GM19463 (cell line): ENCODE measurements around the gene SKIDA1.
"Not testable (repeated sequence)": the region's sequence is repeated elsewhere in the genome, so short reads cannot be mapped to it uniquely, and the experiment has no call there.

Experiments used
- ATAC-seq: cut with Tn5 transposase; IDR thresholded peaks from one replicate; pipeline ENCODE4 v1.9.1; 2021; ENCODE audit warnings: mild to moderate bottlenecking, moderate library complexity; ENCODE audit not compliant: unreplicated experiment

Gene SKIDA1

DNA sequence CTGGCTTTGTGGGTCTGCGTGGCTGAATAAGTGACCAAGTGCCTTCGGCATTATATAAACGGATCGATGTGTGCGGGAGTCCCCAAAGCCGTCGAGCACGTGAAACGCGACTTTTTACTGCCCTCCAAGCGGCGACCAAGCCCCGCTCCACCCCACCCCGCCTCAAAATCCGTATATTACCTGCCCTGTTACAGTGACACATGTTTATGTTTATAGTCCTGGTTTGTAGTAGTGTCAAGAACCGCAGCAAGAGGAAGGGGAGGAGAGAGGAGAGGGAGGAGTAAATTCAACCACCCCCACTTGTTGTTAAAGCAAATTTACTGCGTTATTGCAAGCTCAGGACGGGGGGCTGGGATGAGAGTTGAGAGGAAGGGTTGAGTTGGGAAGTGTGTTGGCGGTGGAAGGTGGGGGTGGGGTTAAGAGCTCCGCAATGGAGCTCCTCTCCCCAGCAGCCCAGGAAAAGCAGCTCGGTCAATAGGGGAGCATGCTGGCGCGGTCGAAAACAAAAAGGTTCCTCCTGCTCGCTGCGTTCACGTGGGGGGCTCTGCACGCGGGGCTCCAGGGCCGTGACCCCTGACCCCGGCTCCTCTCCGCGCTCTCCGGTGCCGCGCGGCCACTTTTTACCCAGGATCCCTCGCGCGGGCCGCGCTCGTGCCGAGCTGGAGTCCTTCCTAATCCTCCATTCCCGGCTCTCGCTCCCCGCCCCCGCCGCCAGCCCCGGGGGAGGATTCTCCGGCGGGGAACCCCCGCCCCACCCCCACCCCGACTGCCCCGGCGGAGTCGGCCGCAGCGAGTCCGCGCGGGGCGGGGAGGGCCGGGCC is at the start of gene SKIDA1:
Gene SKIDA1 (minus strand): TSS at position 316 of the 821 bp plus-strand sequence. CDS start 7,860 bp downstream, outside the sequence.
- ATAC-seq, result peak; percentile 49

DNA sequence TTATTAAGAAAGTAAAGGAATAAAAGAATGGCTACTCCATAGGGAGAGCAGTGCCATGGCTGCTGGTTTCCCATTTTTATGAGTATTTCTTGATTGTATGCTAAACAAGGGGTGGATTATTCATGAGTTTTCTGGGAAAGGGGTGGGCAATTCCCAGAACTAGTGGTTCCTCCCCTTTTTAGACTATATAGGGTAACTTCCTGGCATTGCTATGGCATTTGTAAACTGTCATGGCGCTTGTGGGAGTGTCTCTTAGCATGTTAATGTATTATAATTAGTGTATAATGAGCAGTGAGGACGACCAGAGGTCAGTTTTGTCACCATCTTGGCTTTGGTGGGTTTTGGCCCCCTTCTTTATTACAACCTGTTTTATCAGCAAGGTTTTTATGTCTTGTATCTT is 49.0 kb upstream of the SKIDA1 start:
- ATAC-seq, result not testable (repeated sequence)

DNA sequence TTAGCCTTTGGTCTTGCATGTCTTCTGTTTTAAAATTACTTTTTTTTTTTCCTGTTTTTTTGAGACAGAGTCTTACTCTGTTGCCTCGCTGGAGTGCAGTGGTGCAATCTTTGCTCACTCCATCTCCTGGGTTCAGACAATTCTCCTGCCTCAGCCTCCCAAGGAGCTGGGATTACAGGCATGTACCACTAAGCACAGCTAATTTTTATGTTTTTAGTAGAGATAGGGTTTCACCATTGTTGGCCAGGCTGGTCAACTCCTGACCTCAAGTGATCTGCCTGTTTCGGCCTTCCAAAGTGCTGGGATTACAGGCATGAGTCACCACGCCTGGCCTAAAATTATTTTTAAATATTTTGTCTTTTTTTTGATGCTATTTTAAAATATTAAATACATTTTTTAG is 47.1 kb upstream of the SKIDA1 start:
- no peak for ATAC-seq

DNA sequence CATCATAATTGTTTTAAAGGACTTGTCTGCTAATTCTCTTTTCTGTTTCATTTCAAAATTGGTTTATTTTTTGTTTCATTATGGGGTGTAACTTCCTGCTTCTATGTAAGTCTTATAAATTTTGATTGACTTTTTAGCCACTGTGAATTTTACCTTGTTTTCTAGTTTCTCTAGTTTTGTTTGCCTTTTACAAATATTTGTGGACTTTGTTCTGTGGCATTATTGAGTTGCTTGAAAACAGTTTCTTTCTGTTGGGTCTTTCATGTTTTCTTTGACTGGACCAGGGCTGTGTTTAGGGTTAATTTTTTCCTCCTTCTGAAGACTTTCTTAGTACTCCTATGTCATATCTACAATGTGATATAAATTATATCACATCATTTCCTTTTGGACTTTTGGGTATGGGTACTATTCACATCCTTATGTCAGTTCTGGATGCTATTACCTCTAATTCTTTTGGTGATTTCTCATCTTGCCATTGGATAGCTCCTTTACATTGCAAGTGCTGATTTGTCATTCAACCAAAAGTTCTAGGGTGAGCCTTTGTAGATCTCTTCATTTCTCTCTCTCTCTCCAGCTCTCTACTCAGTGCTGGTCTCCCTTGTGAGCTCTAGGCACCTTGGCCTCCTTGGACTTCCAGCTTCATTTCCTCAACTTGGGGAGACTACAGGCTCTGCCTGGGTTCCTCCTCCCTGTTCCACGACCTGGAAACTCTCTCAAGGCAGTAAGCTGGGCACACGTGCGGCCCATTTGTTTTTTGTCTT is 45.5 kb upstream of the SKIDA1 start:
- no peak for ATAC-seq

DNA sequence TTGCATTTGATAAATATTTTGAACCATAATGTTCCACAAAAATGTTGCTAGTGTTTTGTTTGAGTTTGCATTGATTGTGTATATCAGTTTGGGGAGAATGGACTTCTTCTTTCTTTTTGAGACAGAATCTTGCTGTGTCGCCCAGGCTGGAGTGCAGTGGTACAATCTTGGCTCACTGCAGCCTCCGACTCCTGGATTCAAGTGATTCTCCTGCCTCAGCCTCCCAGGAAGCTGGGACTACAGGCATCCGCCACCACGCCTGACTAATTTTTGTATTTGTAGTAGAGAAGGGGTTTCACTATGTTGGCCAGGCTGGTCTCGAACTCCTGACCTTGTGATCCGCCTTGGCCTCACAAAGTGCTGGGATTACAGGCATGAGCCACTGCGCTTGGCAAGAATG is 33.5 kb upstream of the SKIDA1 start:
- ATAC-seq, result not testable (repeated sequence)

DNA sequence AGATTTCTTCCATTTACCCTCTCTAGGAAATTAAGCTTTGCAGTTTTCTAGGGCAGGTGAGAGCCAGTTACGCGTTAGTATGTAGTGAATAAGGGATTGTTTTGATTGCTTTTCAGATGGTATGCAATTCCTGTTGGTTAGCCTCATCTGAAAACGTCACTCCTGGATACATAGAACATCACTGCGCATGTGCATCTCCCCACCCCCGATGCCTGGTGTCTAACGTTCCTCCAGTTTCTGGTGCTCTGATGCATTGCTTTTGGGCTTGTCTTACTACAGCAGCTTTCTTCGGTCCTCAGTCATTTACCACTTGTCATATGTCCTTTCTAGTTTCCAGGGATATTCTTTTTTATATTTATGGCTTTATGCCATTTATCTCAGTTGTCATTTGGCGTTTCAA is 31.0 kb upstream of the SKIDA1 start:
- no peak for ATAC-seq

DNA sequence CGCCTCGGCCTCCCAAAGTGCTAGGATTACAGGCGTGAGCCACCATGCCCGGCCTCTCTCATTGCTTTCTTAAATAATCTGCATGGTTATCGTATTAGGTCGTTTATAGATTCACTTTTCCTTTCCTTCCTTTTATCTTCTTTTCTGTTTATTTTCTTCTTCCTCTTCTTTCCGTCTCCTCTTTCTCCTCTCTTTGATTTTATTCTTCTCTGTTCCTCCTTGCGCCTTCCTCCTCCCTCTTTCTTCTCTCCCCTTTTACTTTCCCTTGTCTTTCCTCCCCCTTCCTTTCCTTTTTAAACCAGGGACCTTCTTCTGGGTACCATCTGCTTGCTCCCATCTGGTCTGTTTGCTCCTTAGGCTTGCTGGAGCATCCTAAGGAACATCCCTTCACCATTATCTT is 27.2 kb upstream of the SKIDA1 start:
- no peak for ATAC-seq

DNA sequence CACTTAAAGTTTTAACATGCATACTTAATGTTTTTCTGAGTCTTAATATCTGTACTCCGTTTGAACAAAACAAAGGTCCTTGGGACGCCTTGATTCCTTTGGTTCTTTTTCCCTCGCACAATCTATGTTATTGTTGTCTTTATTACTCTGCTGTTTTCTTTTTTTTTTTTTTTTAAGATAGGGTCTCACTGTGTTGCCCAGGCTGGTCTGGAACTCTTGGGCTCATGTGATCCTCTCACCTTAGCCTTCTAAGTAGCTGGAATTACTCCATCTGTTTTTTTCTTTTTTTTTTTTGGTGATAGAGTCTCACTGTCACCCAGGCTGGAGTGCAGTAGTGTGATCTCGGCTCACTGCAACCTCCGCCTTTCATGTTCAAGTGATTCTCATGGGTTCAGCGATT is 21.8 kb upstream of the SKIDA1 start:
- ATAC-seq, result no peak

DNA sequence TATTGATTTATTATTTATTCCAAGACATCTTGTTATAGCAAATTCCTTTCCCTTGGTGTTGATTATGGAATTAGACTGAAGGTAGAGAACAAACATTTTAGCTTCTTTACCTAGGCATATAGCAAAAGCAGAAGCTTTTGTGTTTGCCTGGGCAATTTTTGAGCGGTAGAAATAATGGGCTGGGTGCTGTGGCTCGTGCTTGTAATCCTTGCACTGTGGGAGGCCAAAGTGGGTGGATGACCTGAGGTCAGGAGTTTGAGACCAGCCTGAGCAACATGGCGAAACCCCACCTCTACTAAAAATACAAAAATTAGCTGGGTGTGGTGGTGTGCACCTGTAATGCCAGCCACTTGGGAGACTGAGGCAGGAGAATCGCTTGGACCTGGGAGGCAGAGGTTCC is 15.2 kb upstream of the SKIDA1 start:
- ATAC-seq, result not testable (repeated sequence)

DNA sequence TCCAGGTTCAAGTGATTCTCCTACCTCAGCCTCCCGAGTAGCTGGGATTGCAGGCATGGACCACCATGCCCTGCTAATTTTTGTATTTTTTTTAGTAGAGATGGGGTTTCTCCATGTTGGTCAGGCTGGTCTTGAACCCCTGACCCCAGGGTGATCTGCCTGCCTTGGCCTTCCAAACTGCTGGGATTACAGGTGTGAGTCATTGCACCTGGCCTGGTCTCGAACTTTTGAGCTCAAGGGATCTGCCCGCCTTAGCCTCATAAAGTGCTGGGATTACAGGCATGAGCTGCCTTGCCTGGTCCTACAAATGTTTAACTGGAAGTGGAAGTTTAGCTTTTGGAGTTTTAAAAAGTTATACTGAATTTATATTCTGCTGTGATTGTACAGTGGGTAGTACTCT is 11.4 kb upstream of the SKIDA1 start:
- ATAC-seq, result no peak

DNA sequence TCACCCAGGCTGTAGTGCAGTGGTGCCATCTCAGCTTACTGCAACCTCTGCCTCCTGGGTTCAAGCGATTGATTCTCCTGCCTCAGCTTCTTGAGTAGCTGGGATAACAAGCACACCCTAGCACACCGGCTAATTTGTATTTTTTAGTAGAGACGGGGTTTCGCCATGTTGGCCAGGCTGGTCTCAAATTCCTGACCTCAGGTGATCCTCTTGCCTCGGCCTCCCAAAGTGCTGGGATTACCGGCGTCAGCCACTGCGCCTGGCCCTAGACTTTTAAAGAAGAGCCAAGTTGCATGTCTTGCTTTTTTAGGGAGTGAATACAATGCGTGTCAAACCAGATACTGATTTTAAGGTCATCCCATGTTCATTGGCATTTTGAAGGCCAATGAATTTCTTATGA is 10.5 kb upstream of the SKIDA1 start:
- not testable (repeated sequence) for ATAC-seq

DNA sequence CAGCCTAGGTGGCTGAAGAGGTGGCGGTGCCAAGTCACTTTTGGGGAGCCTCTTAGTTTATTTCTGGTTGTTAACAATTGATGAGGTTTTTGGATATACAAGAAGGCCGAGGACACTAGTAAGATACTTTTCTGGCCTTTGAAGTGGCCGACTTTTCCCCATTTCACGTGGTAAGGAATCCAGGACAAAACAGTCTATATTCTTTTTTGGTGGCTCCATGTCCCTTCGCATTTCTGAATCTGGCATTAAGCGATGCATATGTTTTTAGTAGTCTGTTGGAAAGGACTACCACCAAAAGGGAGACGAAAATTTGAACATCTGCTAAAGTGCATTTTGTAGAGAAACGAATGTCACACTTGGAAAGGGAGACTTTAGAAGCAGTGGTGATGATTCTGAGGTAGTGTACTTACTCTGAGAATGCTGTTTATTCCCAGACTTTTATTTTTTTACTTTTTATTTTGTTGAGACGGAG is 10.0 kb upstream of the SKIDA1 start:
- no peak for ATAC-seq

DNA sequence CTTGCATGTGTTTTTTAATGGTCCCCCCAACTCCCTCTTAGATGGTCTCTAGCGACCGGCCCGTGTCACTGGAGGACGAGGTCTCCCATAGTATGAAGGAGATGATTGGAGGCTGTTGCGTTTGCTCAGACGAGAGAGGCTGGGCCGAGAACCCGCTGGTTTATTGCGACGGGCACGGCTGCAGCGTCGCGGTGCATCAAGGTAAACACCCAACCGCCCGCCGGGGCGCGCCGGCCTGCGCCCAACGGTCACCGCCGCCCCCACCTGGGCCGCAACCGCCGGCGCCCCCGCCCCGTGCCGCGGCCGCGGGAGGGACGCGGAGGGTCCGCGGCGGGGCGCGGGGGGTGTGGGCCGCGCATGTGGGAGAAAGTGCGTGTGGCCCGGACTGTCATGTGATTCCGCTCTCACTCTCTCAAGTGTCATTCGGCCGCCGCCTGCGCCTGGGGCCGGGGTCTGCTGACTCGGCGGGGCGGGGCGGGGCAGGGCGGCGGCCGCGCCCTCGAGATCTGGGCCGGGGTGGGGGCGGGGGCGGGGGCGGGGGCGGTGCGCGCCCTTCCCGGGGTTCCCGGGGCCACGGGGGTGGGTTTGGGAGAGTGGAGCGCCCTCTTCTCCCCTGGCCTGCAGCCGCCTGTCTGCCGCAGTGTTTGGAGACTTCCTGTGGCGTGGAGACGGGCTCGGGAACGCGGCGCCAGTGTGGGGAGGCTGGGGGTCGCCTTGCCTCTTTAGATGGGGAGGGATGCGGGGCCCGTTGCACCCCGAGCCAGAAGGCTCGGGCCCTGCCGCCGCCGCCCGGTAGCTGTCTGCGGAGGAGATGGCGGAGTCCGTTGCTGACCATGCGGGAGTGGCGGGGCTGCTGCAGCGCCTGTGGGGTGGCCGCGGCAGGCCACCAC is 9.4 kb upstream of the SKIDA1 start:
- no peak for ATAC-seq

DNA sequence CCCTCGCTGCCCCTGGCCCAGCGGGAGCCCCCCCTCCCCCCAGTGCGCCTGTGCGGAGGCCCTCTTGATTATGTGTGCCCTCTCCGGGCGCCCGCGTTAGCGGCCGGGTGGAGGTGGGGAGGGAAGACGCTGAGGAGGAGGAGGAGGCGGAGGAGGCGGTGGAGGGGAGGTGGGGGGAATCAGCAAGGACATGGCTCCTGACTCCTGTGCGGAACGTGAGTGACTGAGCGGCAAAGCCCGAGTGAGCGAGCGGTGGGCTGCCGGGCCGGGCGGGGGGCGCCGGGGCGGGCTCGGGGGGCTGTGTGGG is 8.8 kb upstream of the SKIDA1 start:
- no peak for ATAC-seq

DNA sequence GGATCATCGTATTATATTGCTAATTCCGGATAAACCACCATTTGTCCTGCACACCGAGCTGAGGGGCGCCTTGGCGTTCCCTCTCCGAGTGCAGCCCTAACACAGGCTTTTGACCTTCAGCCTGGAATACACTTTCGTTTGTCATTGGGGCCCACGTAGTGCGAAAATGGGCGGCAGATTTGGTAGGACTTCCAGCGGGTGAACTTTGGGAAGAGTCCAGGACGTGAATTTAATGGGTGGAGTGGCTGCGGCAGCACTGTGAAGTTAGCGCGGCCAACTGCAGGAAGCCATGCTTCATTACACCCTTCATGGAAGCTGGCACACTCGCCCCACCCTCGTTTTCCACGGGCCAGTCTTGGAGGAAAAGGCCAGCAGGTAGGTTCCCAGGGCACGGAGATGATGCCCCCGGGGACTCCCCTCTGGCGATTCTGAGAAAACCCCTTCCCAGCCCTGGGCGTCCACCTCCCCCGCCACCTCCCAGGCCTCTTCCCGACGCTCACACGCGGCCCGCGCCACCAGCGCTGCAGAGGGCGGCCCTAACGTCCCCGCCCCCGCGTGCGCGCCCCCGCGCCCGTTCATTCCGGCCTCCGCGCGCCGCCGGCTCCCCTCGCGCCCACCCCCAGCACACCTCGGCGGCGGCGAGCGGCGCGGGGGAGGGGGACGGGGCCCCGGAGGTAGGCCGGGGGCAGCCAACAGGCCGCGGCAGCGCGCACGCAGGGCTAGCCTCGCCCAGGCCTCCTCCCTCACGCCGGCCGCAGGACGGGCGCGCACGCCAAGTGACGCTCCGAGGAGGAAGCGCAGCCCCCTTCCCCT is 8.2 kb upstream of the SKIDA1 start, which contains the start of gene MLLT10:
Gene MLLT10 (plus strand): TSS at position 766 of the 813 bp plus-strand sequence. CDS start 413 bp downstream, outside the sequence.
- ATAC-seq, result peak; percentile 87

DNA sequence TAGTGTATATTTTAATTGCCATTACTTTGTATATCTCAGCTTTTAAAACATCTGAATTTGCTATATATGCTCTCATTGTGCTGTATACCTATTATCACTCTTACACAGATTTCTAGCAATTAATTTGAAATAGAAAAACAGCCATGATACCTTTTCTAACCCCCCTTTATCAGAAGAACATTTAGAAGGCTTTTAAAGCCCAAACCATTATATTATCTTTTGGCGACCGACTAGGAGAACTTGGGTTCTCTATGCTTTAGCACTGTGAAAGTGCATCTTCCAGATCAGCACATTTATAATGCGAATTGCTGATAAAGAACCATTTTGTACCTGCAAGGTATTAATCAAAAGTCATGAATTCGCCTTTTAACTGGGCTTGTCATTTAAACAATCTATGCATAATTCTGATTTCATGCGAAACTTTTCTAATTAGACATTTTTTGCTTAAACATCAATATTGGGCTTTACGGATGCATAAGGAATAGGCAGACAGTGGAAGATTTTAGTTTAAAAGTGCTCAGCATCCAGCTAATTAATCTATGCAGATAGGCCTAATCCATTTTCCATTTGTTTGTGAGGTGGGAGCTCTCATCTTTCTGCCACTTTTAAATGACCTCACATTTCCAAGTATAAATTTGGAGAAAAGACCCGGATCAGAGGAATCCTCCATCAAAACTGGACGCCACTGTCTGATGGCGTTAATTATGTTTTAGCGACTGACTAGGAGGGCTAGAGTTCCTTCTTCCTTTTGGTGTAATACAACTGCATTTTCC is 7.4 kb upstream of the SKIDA1 start:
- no peak for ATAC-seq

DNA sequence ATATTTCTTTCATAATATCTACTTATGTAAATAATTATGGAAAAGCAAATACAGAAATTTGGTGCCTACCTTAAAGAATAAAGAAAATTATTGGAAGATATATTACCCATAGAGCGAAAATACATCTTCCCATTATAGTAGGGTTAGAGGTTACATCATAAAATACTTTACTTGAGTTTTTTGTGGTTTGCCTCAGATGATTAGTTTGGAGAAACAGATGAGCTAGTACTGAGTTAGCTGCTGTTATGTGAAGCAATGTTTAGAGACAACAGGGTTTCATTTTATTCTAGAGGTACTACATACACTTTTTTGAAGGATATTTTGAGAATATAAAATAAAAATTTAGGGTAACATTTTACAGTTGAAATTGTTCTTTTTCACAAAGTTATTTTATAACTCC is 5.7 kb upstream of the SKIDA1 start:
- no peak for ATAC-seq

DNA sequence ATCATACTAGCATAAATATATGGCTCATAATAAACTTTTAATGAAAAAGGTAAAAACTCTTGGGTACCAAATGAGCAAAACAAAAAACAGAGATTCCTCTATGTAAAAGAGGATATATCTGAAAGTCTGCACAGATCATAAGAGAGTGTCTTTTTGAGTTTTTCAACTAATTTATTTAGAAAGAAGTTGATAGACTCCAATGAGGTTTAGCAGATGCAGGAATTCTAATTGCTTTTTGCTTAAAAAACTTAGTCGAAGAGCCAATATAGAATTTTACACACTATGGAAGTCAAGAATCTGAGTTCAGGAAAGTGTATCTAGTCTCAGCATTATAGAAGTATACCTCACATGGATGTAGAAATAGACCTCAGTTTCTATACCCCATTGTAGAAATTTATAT is 5.2 kb upstream of the SKIDA1 start:
- ATAC-seq, result no peak

DNA sequence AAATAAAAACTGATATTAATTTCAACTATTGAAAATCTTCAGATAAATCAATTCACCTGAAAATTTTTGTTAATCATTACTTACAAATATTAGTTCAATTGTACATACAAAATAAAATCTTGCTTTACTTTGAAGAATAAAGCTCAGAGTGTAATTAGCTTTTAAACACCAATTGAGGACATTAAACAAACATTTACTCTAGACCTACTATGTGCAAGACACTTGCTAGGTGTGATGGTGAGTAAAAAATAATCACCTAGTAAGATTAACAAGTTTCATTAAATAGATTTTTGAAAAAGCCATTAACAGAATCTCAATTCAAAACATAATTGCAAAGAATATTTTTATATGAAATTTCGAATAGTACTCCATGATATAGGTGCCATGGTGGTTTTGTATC is 4.7 kb upstream of the SKIDA1 start:
- no peak for ATAC-seq
